HEK293 (cell line): ENCODE data around the gene ZNF831.

Experiments
- CTCF ChIA-PET: fragments of 350-600 bp; formaldehyde crosslinking; extraction: SDS; loops from one replicate; lab custom pipeline; 2021; ENCODE audit warnings: antibody characterized with exemption; lab: Yijun Ruan, JAX
- POLR2A ChIA-PET: fragments of 300-600 bp; formaldehyde crosslinking; extraction: SDS; loops from one replicate; lab custom pipeline; 2020; ENCODE audit warnings: antibody characterized with exemption, inconsistent platforms; lab: Yijun Ruan, JAX
- H3K27ac ChIP-seq: fragments of 200-500 bp; sonication (Bioruptor generic); 2 replicates; pipeline ENCODE4 v1.5.1; 2014; ENCODE audit warnings: low read depth, low read length, control low read depth, inconsistent platforms; ENCODE audit errors: extremely low read depth
- H3K36me3 ChIP-seq, 2 experiments: fragments of 200-500 bp in 1 of 2; sonication (Bioruptor generic) in 1 of 2; 1 replicate in 1 of 2; 2 replicates in 1 of 2; pipeline ENCODE4 v1.5.1; 2014 to 2017; ENCODE audit warnings: inconsistent platforms in 2 of 2, low read length in 2 of 2; ENCODE audit not compliant: control insufficient read depth in 2 of 2, insufficient read depth in 1 of 2
- H3K4me1 ChIP-seq: fragments of 200-500 bp; sonication (Bioruptor generic); 2 replicates; pipeline ENCODE4 v1.5.1; 2014; ENCODE audit warnings: mild to moderate bottlenecking, low read length, inconsistent platforms; ENCODE audit not compliant: control insufficient read depth, insufficient read depth
- H3K4me3 ChIP-seq: 2 replicates; pipeline ENCODE4 v1.5.1; 2011; ENCODE audit warnings: low read depth, mild to moderate bottlenecking, control low read depth, low read length, moderate library complexity
- H3K9me3 ChIP-seq: fragments of 200-500 bp; sonication (Bioruptor generic); 2 replicates; pipeline ENCODE4 v1.5.1; 2014; ENCODE audit warnings: low read depth, low read length, inconsistent platforms; ENCODE audit not compliant: control insufficient read depth, insufficient read depth
- GLI4 ChIP-seq: fragments of 450-650 bp; formaldehyde crosslinking; IDR thresholded peaks from 2 replicates; pipeline ENCODE4 v1.5.1; 2016; ENCODE audit warnings: missing biosample characterization, missing genetic modification characterization
- GLIS1 ChIP-seq: fragments of 450-650 bp; formaldehyde crosslinking; IDR thresholded peaks from 2 replicates; pipeline ENCODE4 v1.5.1; 2016; ENCODE audit warnings: missing biosample characterization, missing genetic modification characterization
- KLF7 ChIP-seq: fragments of 450-650 bp; formaldehyde crosslinking; IDR thresholded peaks from 2 replicates; pipeline ENCODE4 v1.5.1; 2016; ENCODE audit warnings: missing biosample characterization, missing genetic modification characterization, borderline replicate concordance
- SETDB1 ChIP-seq: IDR thresholded peaks from one replicate; pipeline ENCODE4 v1.6.1; 2017; ENCODE audit warnings: mild to moderate bottlenecking, low read length, moderate library complexity, mixed read lengths; ENCODE audit not compliant: insufficient read length
- YY2 ChIP-seq: fragments of 450-650 bp; formaldehyde crosslinking; IDR thresholded peaks from 2 replicates; pipeline ENCODE4 v1.5.1; 2016; ENCODE audit warnings: missing biosample characterization, missing genetic modification characterization
- ZEB2 ChIP-seq: fragments of 450-650 bp; formaldehyde crosslinking; IDR thresholded peaks from 2 replicates; pipeline ENCODE4 v1.5.1; 2016; ENCODE audit warnings: missing biosample characterization, missing genetic modification characterization
- ZNF133 ChIP-seq: fragments of 450-650 bp; formaldehyde crosslinking; IDR thresholded peaks from 2 replicates; pipeline ENCODE4 v1.5.1; 2016; ENCODE audit warnings: missing biosample characterization, missing genetic modification characterization
- ZNF175 ChIP-seq: fragments of 450-650 bp; formaldehyde crosslinking; IDR thresholded peaks from 2 replicates; pipeline ENCODE4 v1.5.1; 2016; ENCODE audit warnings: missing biosample characterization, missing genetic modification characterization
- ZNF521 ChIP-seq: fragments of 450-650 bp; formaldehyde crosslinking; IDR thresholded peaks from 2 replicates; pipeline ENCODE4 v1.5.1; 2017; ENCODE audit warnings: missing biosample characterization, mild to moderate bottlenecking, missing genetic modification characterization
- ZNF529 ChIP-seq: fragments of 450-650 bp; formaldehyde crosslinking; IDR thresholded peaks from 2 replicates; pipeline ENCODE4 v1.5.1; 2017; ENCODE audit warnings: missing genetic modification characterization, missing biosample characterization; ENCODE audit not compliant: insufficient replicate concordance
- ZNF580 ChIP-seq: fragments of 450-650 bp; formaldehyde crosslinking; IDR thresholded peaks from 2 replicates; pipeline ENCODE4 v1.5.1; 2016; ENCODE audit warnings: missing biosample characterization, missing genetic modification characterization
- ZNF585B ChIP-seq: fragments of 450-650 bp; formaldehyde crosslinking; IDR thresholded peaks from 2 replicates; pipeline ENCODE4 v1.5.1; 2016; ENCODE audit warnings: missing biosample characterization, missing genetic modification characterization
- ZNF654 ChIP-seq: fragments of 450-650 bp; formaldehyde crosslinking; IDR thresholded peaks from 2 replicates; pipeline ENCODE4 v1.5.1; 2016; ENCODE audit warnings: low read depth, missing biosample characterization, missing genetic modification characterization
- ZNF660 ChIP-seq: fragments of 450-650 bp; IDR thresholded peaks from 2 replicates; pipeline ENCODE4 v1.5.1; 2018; ENCODE audit warnings: missing biosample characterization, mild to moderate bottlenecking, missing genetic modification characterization
- ZNF704 ChIP-seq: fragments of 450-650 bp; formaldehyde crosslinking; IDR thresholded peaks from 2 replicates; pipeline ENCODE4 v1.5.1; 2016; ENCODE audit warnings: missing biosample characterization, missing genetic modification characterization
- ZNF777 ChIP-seq: fragments of 450-650 bp; formaldehyde crosslinking; IDR thresholded peaks from 2 replicates; pipeline ENCODE4 v1.5.1; 2017; ENCODE audit warnings: missing biosample characterization, missing genetic modification characterization, borderline replicate concordance
- ZNF843 ChIP-seq: fragments of 450-650 bp; formaldehyde crosslinking; IDR thresholded peaks from 2 replicates; pipeline ENCODE4 v1.5.1; 2016; ENCODE audit warnings: missing biosample characterization, missing genetic modification characterization
- TF ChIP-seq, protein P1 (sequence below): fragments of 450-650 bp; formaldehyde crosslinking; IDR thresholded peaks from 2 replicates; pipeline ENCODE4 v1.5.1; 2017; ENCODE audit warnings: missing biosample characterization, missing genetic modification characterization
- TF ChIP-seq, protein P2 (sequence below): fragments of 450-650 bp; formaldehyde crosslinking; IDR thresholded peaks from 2 replicates; pipeline ENCODE4 v1.5.1; 2016; ENCODE audit warnings: missing biosample characterization, missing genetic modification characterization
- TF ChIP-seq, protein P3 (sequence below): fragments of 450-650 bp; IDR thresholded peaks from 2 replicates; pipeline ENCODE4 v1.5.1; 2018; ENCODE audit warnings: missing biosample characterization, mild to moderate bottlenecking, missing genetic modification characterization
- TF ChIP-seq, protein P4 (sequence below): fragments of 450-650 bp; IDR thresholded peaks from 2 replicates; pipeline ENCODE4 v1.5.1; 2018; ENCODE audit warnings: missing biosample characterization, missing genetic modification characterization

ZNF831 gene

GRCh38 chr20:59191036-59191755, 27.6 kb downstream of the ZNF831 start (continued):
- TF ChIP-seq ZNF654 (tag by site-specific recombination) (no peak), ZNF843 (no peak)

DNA sequence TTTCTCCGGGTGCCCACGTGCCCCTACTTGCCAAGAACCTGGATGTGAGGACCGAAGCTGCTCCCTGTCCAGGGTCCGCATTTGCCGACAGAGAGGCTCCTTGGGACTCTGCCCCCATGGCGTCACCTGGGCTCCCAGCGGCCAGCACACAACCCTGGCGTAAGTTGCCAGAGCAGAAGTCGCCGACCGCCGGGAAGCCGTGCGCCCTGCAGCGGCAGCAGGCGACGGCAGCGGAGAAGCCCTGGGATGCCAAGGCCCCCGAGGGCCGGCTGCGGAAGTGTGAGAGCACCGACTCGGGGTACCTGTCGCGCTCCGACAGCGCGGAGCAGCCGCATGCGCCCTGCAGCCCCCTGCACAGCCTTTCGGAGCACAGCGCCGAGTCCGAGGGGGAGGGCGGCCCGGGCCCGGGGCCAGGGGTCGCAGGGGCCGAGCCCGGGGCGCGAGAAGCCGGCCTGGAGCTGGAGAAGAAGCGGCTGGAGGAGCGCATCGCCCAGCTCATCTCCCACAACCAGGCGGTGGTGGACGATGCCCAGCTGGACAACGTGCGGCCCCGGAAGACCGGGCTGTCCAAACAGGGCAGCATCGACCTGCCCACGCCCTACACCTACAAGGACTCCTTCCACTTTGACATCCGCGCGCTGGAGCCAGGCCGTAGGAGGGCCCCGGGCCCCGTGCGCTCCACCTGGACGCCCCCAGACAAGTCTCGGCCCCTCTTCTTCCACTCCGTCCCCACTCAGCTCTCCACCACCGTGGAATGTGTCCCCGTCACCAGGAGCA, 28.3 kb downstream of the ZNF831 start:
- Histone ChIP-seq H3K36me3 (no peaks in the 10 kb centered on the region), H3K9me3 (no peaks in the 10 kb centered on the region), H3K27ac (no peak overlapping the region), H3K4me1 (no peaks in the 10 kb centered on the region), H3K4me3 (no peak overlapping the region)
- ChIA-PET CTCF (no interaction called here), POLR2A (no interaction called here)
- TF ChIP-seq ZNF521 (tag by site-specific recombination) (no peak), ZNF529 (tag by site-specific recombination) (no peak), GLIS1 (tag by site-specific recombination) (no peak), ZNF580 (tag by site-specific recombination) (no peak), ZNF585B (tag by site-specific recombination) (no peak), ZNF704 (tag by site-specific recombination) (no peak), ZNF133 (tag by site-specific recombination) (no peak)
- TF ChIP-seq, protein P1, sequence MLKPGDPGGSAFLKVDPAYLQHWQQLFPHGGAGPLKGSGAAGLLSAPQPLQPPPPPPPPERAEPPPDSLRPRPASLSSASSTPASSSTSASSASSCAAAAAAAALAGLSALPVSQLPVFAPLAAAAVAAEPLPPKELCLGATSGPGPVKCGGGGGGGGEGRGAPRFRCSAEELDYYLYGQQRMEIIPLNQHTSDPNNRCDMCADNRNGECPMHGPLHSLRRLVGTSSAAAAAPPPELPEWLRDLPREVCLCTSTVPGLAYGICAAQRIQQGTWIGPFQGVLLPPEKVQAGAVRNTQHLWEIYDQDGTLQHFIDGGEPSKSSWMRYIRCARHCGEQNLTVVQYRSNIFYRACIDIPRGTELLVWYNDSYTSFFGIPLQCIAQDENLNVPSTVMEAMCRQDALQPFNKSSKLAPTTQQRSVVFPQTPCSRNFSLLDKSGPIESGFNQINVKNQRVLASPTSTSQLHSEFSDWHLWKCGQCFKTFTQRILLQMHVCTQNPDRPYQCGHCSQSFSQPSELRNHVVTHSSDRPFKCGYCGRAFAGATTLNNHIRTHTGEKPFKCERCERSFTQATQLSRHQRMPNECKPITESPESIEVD (tag by site-specific recombination): no peak

DNA sequence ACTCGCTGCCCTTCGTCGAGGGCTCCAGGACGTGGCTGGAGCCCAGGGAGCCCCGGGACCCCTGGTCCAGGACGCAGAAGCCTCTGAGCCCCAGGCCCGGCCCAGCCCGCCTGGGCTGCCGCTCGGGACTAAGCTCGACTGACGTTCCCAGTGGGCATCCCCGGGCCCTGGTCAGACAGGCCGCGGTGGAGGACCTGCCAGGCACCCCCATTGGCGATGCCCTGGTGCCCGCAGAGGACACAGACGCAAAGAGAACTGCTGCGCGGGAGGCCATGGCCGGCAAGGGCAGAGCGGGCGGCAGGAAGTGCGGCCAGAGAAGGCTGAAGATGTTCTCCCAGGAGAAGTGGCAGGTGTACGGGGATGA, 28.9 kb downstream of the ZNF831 start:
- TF ChIP-seq ZEB2 (tag by site-specific recombination) (no peak), YY2 (tag by site-specific recombination) (no peak), SETDB1 (no peak), GLI4 (tag by site-specific recombination) (no peak), ZNF660 (tag by site-specific recombination) (no peak), ZNF777 (tag by site-specific recombination) (no peak), ZNF175 (no peak), KLF7 (no peak)
- TF ChIP-seq, protein P2, sequence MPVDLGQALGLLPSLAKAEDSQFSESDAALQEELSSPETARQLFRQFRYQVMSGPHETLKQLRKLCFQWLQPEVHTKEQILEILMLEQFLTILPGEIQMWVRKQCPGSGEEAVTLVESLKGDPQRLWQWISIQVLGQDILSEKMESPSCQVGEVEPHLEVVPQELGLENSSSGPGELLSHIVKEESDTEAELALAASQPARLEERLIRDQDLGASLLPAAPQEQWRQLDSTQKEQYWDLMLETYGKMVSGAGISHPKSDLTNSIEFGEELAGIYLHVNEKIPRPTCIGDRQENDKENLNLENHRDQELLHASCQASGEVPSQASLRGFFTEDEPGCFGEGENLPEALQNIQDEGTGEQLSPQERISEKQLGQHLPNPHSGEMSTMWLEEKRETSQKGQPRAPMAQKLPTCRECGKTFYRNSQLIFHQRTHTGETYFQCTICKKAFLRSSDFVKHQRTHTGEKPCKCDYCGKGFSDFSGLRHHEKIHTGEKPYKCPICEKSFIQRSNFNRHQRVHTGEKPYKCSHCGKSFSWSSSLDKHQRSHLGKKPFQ: no peak
- TF ChIP-seq, protein P3, sequence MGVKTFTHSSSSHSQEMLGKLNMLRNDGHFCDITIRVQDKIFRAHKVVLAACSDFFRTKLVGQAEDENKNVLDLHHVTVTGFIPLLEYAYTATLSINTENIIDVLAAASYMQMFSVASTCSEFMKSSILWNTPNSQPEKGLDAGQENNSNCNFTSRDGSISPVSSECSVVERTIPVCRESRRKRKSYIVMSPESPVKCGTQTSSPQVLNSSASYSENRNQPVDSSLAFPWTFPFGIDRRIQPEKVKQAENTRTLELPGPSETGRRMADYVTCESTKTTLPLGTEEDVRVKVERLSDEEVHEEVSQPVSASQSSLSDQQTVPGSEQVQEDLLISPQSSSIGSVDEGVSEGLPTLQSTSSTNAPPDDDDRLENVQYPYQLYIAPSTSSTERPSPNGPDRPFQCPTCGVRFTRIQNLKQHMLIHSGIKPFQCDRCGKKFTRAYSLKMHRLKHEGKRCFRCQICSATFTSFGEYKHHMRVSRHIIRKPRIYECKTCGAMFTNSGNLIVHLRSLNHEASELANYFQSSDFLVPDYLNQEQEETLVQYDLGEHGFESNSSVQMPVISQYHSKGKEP (tag by site-specific recombination): no peak
- TF ChIP-seq, protein P4, sequence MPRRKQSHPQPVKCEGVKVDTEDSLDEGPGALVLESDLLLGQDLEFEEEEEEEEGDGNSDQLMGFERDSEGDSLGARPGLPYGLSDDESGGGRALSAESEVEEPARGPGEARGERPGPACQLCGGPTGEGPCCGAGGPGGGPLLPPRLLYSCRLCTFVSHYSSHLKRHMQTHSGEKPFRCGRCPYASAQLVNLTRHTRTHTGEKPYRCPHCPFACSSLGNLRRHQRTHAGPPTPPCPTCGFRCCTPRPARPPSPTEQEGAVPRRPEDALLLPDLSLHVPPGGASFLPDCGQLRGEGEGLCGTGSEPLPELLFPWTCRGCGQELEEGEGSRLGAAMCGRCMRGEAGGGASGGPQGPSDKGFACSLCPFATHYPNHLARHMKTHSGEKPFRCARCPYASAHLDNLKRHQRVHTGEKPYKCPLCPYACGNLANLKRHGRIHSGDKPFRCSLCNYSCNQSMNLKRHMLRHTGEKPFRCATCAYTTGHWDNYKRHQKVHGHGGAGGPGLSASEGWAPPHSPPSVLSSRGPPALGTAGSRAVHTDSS: no peak
- CTCF ChIA-PET: no interaction called here
- Histone ChIP-seq H3K27ac (no peak overlapping the region), H3K9me3 (no peaks in the 10 kb centered on the region), H3K36me3 (no peaks in the 10 kb centered on the region), H3K4me3 (no peak overlapping the region), H3K4me1 (no peaks in the 10 kb centered on the region)
- POLR2A ChIA-PET: no interaction called here
